ENCODE data around the gene NQO1.
"Not testable (repeated sequence)": the region's sequence is repeated elsewhere in the genome, so short reads cannot be mapped to it uniquely, and the experiment has no call there.

Gene NQO1

GRCh38 chr16:69741951-69742904, 15.9 kb upstream of the NQO1 start:
- DNase-seq = peak; percentile 19

DNA sequence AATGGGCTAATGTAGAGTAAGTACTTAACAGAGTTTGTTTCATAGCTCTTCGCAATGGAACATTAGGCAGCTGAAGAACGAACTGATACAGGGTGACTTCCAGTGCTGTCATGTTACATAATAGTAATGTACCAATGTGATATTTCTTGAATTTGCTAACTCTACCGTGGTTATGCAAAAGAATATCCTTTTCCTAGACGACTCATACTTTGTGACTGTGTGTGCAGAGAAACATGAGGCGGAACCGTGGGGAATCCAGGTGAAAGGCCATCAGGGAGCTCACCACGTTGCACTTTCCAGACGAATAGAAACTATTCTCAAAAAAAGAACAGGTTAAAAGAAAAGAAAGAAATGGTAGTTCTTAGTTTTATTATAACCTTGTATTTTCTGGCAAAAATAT, 15.2 kb upstream of the NQO1 start:
- DNase-seq = peak; percentile 27

- DNase-seq = no peak
Observed at GRCh38 chr16:69732101-69732500, 5.7 kb upstream of the NQO1 start.

DNA sequence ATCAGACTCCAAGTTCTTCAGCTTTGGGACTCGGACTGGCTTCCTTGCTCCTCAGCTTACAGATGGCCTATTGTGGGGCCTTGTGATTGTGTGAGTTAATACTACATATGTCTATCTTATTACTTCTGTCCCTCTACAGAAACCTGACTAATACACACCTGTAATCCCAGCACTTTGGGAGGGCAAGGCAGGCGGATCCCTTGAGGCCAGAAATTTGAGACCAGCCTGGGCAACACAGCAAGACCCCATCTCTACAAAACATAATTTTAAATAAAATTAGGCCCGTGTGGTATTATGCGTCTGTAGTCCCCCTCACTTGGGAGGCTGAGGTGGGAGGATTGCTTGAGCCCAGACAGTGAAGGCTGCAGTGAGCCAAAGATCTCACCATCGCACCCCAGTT, 4.9 kb upstream of the NQO1 start:
- not testable (repeated sequence) for DNase-seq

DNA sequence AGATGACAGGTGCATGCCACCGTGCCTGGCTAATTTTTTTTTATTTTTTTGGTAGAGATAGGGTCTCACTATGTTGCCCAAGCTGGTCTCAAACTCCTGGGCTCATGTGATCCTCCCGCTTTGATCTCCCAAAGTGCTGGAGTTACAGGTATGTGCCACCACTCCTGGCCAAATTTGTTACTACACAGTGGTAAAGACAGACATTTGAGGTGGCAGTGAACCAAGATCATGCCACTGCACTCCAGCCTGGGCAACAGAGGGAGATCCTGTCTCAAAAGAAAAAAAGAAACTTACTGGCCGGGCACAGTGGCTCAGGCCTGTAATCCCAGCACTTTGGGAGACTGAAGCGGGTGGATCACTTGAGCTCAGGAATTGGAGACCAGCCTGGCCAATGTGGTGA, 2.7 kb upstream of the NQO1 start:
- not testable (repeated sequence) for DNase-seq

- no peak for DNase-seq
Observed at GRCh38 chr16:69727916-69728270, 1.5 kb upstream of the NQO1 start.

- no peak for DNase-seq
Observed at GRCh38 chr16:69725480-69726312, 664 bp downstream of the NQO1 start.

DNA sequence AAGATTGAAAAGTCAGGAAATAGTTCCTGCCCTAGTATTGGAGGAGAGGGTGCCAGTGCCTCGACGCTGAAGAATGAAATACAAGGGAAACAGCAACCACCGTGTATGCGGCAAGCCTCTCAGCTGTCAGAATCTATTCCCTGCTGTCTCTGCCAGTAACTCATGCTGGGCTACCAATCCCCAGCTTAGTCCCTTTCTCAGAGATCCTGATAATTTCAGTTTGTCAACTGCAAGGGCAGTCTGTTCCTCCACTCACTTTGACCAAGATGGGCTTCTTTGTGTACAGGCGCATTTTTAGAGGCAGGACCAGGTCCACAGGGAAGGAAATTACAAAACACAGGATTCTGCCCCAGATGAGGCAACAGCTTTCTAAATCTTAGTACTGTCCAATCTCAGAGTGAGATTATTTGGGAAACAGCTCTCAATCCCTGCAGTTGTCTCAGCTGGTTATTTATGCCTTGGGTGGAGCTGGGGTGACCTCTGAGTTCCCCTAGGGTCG, 1.3 kb downstream of the NQO1 start:
- no peak for DNase-seq

- no peak for DNase-seq
Observed at GRCh38 chr16:69724414-69724873, 1.9 kb downstream of the NQO1 start.

DNA sequence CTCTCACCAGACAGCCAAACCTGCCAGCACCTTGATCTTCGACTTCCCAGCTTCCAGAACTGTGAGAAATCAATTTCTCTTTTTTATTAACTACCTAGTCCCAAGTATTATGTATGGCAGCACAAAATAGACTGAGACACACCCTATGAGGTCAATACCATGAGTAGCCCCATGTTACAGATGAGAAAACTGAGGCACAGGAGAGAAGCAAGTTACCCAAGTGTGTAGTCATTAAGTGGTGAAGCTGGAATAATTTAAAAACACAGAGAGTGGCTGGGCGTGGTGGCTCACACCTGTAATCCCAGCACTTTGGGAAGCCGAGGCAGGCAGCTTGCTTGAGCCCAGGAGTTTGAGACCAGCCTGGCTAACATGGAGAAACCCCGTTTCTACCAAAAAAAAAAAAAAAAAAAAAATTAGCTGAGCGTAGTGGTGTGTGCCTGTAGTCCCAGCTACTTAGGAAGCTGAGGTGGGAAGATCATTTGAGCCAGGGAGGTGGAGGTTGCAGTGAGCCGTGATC, 4.9 kb downstream of the NQO1 start:
- DNase-seq = no peak

DNA sequence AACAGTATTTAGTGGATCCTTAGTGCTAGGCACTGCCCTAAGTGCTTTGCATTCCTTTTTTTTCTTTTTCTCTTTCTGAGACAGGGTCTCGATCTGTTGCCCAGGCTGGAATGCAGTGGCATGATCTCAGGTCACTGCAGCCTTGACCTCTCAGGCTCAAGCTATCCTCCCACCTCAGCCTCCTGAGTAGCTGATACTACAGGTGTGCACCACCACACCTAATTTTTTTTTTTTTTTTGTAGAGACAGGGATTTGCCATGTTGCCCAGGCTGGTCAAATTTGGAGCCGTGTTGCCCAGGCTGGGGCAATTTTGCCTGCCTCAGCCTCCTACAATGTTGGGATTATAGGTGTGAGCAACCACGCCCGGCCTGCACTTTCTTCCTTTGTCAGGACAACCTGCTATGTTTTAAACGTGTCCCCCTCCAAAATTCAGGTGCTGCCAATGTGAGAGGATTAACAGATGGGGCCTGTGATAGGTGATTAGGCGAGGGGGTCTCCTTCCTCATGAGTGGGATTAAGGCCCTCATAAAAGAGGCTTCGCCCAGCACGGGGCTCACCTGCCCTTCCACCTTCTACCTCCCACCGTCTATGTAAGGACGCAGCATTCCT, 5.4 kb downstream of the NQO1 start:
- no peak for DNase-seq

DNA sequence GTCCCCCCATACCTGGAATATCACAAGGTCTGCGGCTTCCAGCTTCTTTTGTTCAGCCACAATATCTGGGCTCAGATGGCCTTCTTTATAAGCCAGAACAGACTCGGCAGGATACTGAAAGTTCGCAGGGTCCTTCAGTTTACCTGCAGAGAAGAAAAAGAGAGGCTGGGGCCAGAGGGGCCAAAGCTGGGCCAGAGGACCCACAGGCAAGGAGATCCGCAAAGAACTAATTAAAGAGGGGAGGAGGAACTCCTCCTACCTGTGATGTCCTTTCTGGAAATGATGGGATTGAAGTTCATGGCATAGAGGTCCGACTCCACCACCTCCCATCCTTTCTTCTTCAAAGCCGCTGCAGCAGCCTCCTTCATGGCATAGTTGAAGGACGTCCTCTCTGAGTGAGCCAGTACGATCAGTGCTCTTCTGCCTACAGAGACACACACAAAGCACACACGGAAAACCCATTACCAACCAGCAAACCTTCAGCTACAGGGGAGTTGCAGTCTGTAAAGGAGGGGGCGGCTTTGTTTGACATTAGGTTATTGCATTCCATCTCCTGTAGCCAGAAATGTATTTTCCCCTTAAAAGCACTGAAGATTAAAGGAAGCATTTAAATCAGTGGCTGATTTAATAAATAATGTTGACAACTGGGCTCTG, 8.1 kb downstream of the NQO1 start:
- DNase-seq = no peak

GRCh38 chr16:69717066-69717465, 9.3 kb downstream of the NQO1 start:
- no peak for DNase-seq

DNA sequence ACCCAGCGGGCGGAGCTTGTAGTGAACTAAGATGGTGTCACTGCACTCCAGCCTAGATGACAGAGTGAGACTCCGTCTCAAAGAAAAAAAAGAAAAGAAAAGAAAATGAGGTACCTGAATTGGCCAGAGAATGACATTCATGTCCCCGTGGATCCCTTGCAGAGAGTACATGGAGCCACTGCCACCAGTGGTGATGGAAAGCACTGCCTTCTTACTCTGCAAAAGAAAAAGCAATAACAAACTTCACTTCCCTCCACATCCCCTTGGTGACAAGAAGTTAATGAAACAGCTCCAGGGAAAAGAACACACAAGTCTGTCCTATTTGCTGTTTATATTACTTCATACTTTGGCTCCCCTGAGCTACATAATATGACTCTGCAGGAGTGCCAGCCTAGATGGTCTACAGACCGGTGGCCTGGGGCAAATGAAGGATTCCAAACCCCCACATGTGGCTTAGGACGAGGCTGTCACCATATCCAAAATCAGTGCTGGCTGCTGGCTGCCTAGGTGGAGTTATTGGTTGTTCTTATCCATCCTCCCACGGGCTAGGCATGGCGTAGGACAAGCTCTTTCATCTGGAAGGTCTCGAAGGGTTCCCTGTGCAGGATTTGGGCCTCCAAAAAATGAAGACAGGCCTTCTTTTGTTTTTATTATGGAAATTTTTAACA, 13.3 kb downstream of the NQO1 start:
- DNase-seq = no peak

DNA sequence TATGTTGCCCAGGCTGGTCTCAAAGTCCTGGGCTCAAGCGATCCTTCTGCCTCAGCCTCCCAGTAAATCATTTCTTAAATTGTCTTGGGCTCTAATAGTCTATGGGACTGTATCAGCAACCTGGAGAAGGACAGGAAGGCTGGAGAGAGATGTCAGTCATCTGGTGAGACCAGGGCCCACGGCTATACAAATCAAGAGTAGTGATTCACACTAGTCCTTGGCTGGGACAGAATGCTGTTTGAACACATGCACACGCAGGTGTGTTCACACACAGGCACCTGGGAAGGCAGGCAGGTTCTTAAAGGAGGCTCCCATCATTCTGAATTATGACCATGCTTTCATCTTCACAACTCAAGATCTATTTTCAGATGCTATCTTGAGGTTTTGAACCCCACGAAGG, 14.1 kb downstream of the NQO1 start:
- no peak for DNase-seq

- DNase-seq = peak; percentile 48
Observed at GRCh38 chr16:69711115-69711740, 15.1 kb downstream of the NQO1 start.

- peak; percentile 66 for DNase-seq
Observed at GRCh38 chr16:69709456-69710084, 16.8 kb downstream of the NQO1 start.

DNA sequence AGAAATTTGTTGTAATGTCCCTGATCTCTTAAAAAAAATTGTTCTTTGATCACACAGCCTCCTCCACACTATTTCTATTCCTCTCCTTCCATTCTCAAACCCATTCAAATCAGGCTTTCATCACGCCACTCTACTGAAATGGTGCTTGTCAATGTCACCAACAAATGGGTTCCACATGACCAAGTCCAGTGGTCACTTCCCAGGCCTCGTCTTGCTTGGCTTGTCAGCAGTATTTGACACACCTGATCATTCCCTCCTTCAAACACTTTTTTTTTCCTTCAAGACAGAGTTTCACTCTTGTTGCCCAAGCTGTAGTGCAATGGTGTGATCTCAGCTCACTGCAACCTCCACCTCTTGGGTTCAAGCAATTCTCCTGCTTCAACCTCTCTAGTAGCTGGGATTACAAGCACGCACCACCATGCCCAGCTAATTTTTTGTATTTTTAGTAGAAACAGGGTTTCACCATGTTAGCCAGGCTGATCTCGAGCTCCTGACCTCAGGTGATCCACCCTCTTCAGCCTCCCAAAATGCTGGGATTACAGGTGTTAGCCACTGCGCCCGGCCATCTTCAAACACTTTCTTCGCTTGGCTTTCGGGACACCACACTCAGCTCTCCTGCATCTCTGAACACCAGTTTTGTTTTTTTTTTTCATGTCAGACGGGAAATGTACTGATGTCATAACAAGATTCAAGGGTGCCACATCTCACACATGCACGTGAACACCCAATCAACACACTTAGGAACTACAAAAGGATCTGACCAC, 18.3 kb downstream of the NQO1 start:
- no peak for DNase-seq

DNA sequence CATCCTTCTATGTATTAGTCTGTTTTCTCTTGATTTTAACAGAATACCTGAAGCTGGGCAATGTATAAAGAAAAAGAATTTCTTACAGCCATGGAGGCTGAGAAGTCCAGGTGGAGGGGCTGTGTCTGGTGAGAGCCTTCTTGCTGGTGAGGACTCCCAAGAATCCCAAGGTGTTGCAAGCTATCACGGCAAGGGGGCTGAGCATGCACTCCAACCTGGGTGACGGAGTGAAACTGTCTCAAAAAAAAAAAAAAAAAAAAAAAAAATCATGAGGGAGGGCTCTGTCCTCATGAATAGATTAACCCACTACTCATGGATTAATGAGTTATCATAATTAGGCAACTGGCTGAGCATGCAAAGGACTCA, 19.4 kb downstream of the NQO1 start:
- DNase-seq = no peak
